Common myeloid progenitor, CD34-positive (primary cell): ENCODE measurements around the gene ENPP7.

Experiments used
- CTCF ChIA-PET: fragments of 350-600 bp; sonication (Branson Sonifier 250); formaldehyde crosslinking; loops from one replicate; lab custom pipeline; 2021; ENCODE audit warnings: antibody characterized with exemption; lab: Charles Lee
- POLR2A ChIA-PET: fragments of 350-600 bp; sonication (Branson Sonifier 250); formaldehyde crosslinking; loops from one replicate; lab custom pipeline; 2021; ENCODE audit warnings: antibody characterized with exemption; lab: Charles Lee
- DNase-seq, 3 donors: peaks; one replicate each; pipeline versions ENCODE4 v3.0.0 to v3.0.0-alpha.2; 2013
- H3K27ac ChIP-seq, 2 experiments: 1 replicate in 1 of 2; 2 replicates in 1 of 2; pipeline ENCODE4 v1.7.0; 2013; ENCODE audit warnings: inconsistent platforms in 2 of 2, low read length in 2 of 2, mild to moderate bottlenecking in 2 of 2, low read depth in 1 of 2, moderate library complexity in 1 of 2; ENCODE audit not compliant: severe bottlenecking in 2 of 2, insufficient read depth in 1 of 2, poor library complexity in 1 of 2
- H3K27me3 ChIP-seq, 5 experiments: replicated peaks in 2 of 5; 1 replicate in 3 of 5; 2 replicates in 2 of 5; pipeline versions ENCODE4 v1.6.1 to v1.7.0; 2013; ENCODE audit warnings: low read length in 4 of 5, mild to moderate bottlenecking in 2 of 5, moderate library complexity in 2 of 5, inconsistent platforms in 1 of 5; ENCODE audit not compliant: insufficient read depth in 5 of 5, control insufficient read depth in 4 of 5
- H3K36me3 ChIP-seq, 4 experiments: 1 replicate in 2 of 4; 2 replicates in 2 of 4; pipeline versions ENCODE4 v1.6.1 to v1.7.0; 2013; ENCODE audit warnings: low read length in 3 of 4, control low read depth in 1 of 4, mild to moderate bottlenecking in 1 of 4; ENCODE audit not compliant: control insufficient read depth in 4 of 4, insufficient read depth in 4 of 4
- H3K4me1 ChIP-seq, 4 experiments: 1 replicate in 3 of 4; 2 replicates in 1 of 4; pipeline versions ENCODE4 v1.6.1 to v1.7.1; 2013; ENCODE audit warnings: low read length in 3 of 4, mild to moderate bottlenecking in 3 of 4, control low read depth in 1 of 4, inconsistent platforms in 1 of 4, moderate library complexity in 1 of 4; ENCODE audit not compliant: control insufficient read depth in 4 of 4, insufficient read depth in 4 of 4; ENCODE audit errors: control extremely low read depth in 1 of 4
- H3K4me3 ChIP-seq, 7 experiments: 1 replicate in 4 of 7; 2 replicates in 3 of 7; pipeline versions ENCODE4 v1.5.1 to v1.7.0; 2013; ENCODE audit warnings: mild to moderate bottlenecking in 7 of 7, low read length in 6 of 7, moderate library complexity in 6 of 7, inconsistent platforms in 2 of 7, low read depth in 2 of 7, control low read depth in 1 of 7; ENCODE audit not compliant: insufficient read depth in 4 of 7, control insufficient read depth in 1 of 7; ENCODE audit errors: extremely low read depth in 1 of 7
- H3K9me3 ChIP-seq, 5 experiments: 1 replicate in 4 of 5; 2 replicates in 1 of 5; pipeline versions ENCODE4 v1.6.1 to v1.7.1; 2013; ENCODE audit warnings: low read length in 4 of 5, mild to moderate bottlenecking in 2 of 5, inconsistent platforms in 1 of 5, low read depth in 1 of 5, moderate library complexity in 1 of 5; ENCODE audit not compliant: control insufficient read depth in 4 of 5, insufficient read depth in 2 of 5; ENCODE audit errors: control extremely low read depth in 1 of 5
- WGBS: methylation state at CpG from one replicate; pipeline ENCODE4 v1.1.5; 2013; ENCODE audit not compliant: insufficient coverage; 5-methylcytosine and 5-hydroxymethylcytosine counted together

The ENPP7 gene

GRCh38 chr17:79695797-79696609, 34.7 kb upstream of the ENPP7 start:
- H3K9me3 ChIP-seq = no peaks in the 10 kb centered on the region
- ChIA-PET POLR2A (interaction anchor here (0.6 kb wide), 1 partner anchor 613 kb away, joined by 4 read pairs; no protein-coding TSS in a partner anchor), CTCF (interaction anchor here (0.6 to 1.4 kb wide), 4 partner anchors 9 to 70 kb away, joined by 3 to 7 read pairs (median 4); no protein-coding TSS in a partner anchor)
- peaks cover 0 to 32% (median 17%) of the 10 kb centered on the region in 4 experiments for H3K4me1 ChIP-seq
- peaks cover 0 to 2% (median 0%) of the 10 kb centered on the region in 5 experiments for H3K27me3 ChIP-seq
- 14% methylated on average over 8 of the region's 14 CpGs for WGBS
- peak overlapping the region in 3 of 7 experiments; percentile 26 to 36 (median 34) for H3K4me3 ChIP-seq
- no peak overlapping the region for H3K27ac ChIP-seq
- no peaks in the 10 kb centered on the region for H3K36me3 ChIP-seq
- DNase-seq = peak; percentile 20 to 67 (median 66)

- Histone ChIP-seq H3K4me1 (peaks cover 0 to 32% (median 17%) of the 10 kb centered on the region in 4 experiments), H3K36me3 (no peaks in the 10 kb centered on the region), H3K4me3 (no peak overlapping the region), H3K9me3 (no peaks in the 10 kb centered on the region), H3K27me3 (peaks cover 0 to 2% (median 0%) of the 10 kb centered on the region in 5 experiments), H3K27ac (no peak overlapping the region)
- CTCF ChIA-PET = interaction anchor here (0.6 to 2.3 kb wide), 3 partner anchors 12 to 28 kb away, joined by 4 to 6 read pairs (median 4); no protein-coding TSS in a partner anchor
- POLR2A ChIA-PET = interaction anchor here (0.6 kb wide), 1 partner anchor 614 kb away, joined by 4 read pairs; no protein-coding TSS in a partner anchor
- DNase-seq = no peak
- WGBS = 96% methylated on average over 7 of the region's 17 CpGs
Measured at GRCh38 chr17:79696610-79696982, 34.1 kb upstream of the ENPP7 start.

- DNase-seq = no peak
- peaks cover 0 to 5% (median 0%) of the 10 kb centered on the region in 5 experiments for H3K27me3 ChIP-seq
- H3K27ac ChIP-seq = no peak overlapping the region
- no peaks in the 10 kb centered on the region for H3K36me3 ChIP-seq
- 72% methylated on average over 9 of the region's 15 CpGs for WGBS
- no peak overlapping the region for H3K4me3 ChIP-seq
- ChIA-PET CTCF (interaction anchor here (0.8 to 2.3 kb wide), 2 partner anchors 13 to 44 kb away, joined by 3 to 6 read pairs; no protein-coding TSS in a partner anchor), POLR2A (no interaction called here)
- H3K4me1 ChIP-seq = peaks cover 0 to 32% (median 17%) of the 10 kb centered on the region in 4 experiments
- no peaks in the 10 kb centered on the region for H3K9me3 ChIP-seq
Measured at GRCh38 chr17:79698146-79698846, 32.4 kb upstream of the ENPP7 start.

- Histone ChIP-seq H3K4me3 (no peak overlapping the region), H3K4me1 (peaks cover 0 to 32% (median 17%) of the 10 kb centered on the region in 4 experiments), H3K27me3 (peaks cover 0 to 8% (median 4%) of the 10 kb centered on the region in 5 experiments), H3K9me3 (no peaks in the 10 kb centered on the region), H3K27ac (no peak overlapping the region), H3K36me3 (no peaks in the 10 kb centered on the region)
- CTCF ChIA-PET = no interaction called here
- no peak for DNase-seq
- POLR2A ChIA-PET = no interaction called here
- 64% methylated on average over 7 of the region's 12 CpGs for WGBS
Measured at GRCh38 chr17:79699386-79700036, 31.2 kb upstream of the ENPP7 start.

GRCh38 chr17:79700592-79700991, 30.2 kb upstream of the ENPP7 start:
- Histone ChIP-seq H3K36me3 (no peaks in the 10 kb centered on the region), H3K4me3 (no peak overlapping the region), H3K27me3 (peaks cover 0 to 12% (median 4%) of the 10 kb centered on the region in 5 experiments), H3K27ac (no peak overlapping the region), H3K4me1 (peaks cover 0 to 26% (median 15%) of the 10 kb centered on the region in 4 experiments), H3K9me3 (no peaks in the 10 kb centered on the region)
- POLR2A ChIA-PET = no interaction called here
- CTCF ChIA-PET = no interaction called here
- DNase-seq = no peak
- 67% methylated on average over 4 of the region's 5 CpGs for WGBS

- 59% methylated on average over 12 of the region's 13 CpGs for WGBS
- Histone ChIP-seq H3K36me3 (no peaks in the 10 kb centered on the region), H3K9me3 (no peaks in the 10 kb centered on the region), H3K4me1 (peaks cover 0 to 12% (median 6%) of the 10 kb centered on the region in 4 experiments), H3K4me3 (no peak overlapping the region), H3K27me3 (peaks cover 0 to 15% (median 4%) of the 10 kb centered on the region in 5 experiments), H3K27ac (no peak overlapping the region)
- POLR2A ChIA-PET = no interaction called here
- no peak for DNase-seq
- CTCF ChIA-PET = no interaction called here
Measured at GRCh38 chr17:79702034-79702433, 28.7 kb upstream of the ENPP7 start.
